Measurements from ENCODE around the gene SNRPD2.
"Not testable (repeated sequence)": the region's sequence is repeated elsewhere in the genome, so short reads cannot be mapped to it uniquely, and the experiment has no call there.

The SNRPD2 gene

GRCh38 chr19:45701676-45702075 lies 9.9 kb upstream of the SNRPD2 start:
- DNase-seq, result no peak

GRCh38 chr19:45693106-45693788 lies 1.5 kb upstream of the SNRPD2 start:
- peak; percentile 52 for DNase-seq

DNA sequence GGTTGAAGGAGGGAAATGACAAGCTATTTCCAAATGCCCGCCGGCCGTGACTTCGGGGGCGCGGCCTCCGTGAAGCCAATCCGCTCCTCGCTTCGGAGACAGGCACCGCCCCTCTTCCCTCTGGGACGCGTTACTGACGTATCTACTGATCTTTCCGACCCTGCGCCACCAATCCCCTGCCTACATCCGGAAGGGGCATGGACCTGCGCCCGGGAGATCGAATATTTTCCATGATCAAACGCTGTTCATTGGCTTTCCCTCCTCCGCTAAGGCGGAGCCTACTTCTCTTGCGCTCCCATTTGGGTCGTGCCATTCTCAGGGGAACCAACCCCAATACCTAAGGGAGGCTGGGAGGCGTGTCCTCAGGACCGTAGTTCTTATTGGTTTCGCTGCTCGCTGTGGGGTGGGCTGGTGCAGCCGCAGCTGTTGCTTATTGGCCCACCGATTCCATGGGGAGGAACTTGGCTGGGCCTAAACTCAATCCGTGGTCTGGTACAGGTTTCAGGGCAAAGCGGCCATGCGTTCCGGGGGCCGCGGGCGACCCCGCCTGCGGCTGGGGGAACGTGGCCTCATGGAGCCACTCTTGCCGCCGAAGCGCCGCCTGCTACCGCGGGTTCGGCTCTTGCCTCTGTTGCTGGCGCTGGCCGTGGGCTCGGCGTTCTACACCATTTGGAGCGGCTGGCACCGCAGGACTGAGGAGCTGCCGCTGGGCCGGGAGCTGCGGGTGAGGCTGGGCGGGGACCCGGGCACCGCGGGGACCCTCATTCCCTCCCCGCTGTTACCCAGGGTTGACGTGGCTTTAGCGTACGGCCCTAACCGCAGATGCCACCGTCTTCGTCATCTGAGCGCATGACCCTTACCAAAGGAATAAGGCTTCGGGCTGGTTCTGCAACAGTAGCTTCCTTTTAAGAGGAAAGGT lies 693 bp upstream of the SNRPD2 start, which contains the start of gene QPCTL:
Gene QPCTL, plus strand, starts transcription at position 480 of the 919 bp plus-strand sequence. Its CDS starts 38 bp downstream, at position 518.
- peak; percentile 98 for DNase-seq

DNA sequence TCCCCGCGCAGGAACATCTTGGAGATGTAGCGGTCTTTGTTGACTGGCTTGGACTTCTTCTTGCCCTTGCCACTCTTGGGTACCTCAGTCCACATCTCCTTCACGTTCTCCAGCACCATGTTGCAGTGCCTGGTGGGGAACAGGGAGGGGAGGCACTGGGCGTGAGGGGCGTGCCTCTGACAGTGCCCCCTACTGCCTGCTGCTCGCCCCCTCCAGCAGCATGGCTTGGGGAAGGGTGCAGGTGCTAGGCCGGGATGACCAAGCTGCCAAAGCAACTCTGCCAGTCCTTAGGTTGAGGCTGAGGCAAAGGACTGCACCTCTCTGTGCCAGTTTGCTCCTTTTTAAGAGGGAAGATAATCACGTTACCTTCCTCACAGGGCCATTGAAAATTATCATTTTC lies 4.2 kb downstream of the SNRPD2 start:
- DNase-seq, result no peak

- DNase-seq, result not testable (repeated sequence)
These were observed 6.7 kb downstream of the SNRPD2 start for GRCh38 chr19:45685045-45685444.

GRCh38 chr19:45682908-45683307 lies 8.8 kb downstream of the SNRPD2 start:
- DNase-seq, result no peak

GRCh38 chr19:45682117-45682516 lies 9.6 kb downstream of the SNRPD2 start:
- DNase-seq, result no peak

GRCh38 chr19:45681391-45682015 lies 10.2 kb downstream of the SNRPD2 start:
- peak; percentile 78 for DNase-seq

GRCh38 chr19:45677351-45678230 lies 14.2 kb downstream of the SNRPD2 start:
- DNase-seq, result peak; percentile 25

- no peak for DNase-seq
These were observed 14.9 kb downstream of the SNRPD2 start for GRCh38 chr19:45676851-45677263.

GRCh38 chr19:45674946-45675345 lies 16.8 kb downstream of the SNRPD2 start:
- DNase-seq, result no peak

DNA sequence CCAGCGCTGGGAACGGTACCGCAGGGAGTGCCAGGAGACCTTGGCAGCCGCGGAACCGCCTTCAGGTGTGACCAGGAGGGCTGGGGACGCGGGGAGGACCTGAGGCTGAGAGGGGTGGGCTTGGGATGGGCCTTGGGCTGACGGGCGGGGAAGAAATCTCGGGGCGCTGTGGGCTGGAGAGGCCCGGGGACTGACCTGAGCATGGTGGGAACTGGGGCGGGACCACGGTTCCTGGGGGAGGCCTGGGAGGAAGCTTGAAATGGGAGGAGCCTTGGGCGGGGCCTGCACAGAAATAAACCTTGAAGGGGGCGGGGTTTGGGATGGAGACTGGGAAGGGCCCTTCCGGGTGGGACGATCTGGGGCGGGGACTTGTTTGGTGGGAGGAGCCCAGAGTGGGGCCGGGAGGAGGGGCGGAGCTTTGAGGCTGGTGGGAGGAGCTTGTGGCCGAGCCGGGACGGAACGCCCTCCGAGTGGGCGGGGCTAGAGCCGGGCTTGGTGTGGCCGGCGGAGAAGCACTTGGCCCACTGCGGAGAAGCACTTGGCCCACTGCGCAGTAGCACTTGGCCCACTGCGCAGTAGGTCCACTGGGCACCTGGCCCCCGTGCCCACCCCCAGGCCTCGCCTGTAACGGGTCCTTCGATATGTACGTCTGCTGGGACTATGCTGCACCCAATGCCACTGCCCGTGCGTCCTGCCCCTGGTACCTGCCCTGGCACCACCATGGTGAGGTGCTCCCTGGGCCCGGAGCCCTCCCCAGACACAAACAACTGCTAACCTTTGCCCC lies 20.9 kb downstream of the SNRPD2 start:
- DNase-seq, result peak; percentile 63

DNA sequence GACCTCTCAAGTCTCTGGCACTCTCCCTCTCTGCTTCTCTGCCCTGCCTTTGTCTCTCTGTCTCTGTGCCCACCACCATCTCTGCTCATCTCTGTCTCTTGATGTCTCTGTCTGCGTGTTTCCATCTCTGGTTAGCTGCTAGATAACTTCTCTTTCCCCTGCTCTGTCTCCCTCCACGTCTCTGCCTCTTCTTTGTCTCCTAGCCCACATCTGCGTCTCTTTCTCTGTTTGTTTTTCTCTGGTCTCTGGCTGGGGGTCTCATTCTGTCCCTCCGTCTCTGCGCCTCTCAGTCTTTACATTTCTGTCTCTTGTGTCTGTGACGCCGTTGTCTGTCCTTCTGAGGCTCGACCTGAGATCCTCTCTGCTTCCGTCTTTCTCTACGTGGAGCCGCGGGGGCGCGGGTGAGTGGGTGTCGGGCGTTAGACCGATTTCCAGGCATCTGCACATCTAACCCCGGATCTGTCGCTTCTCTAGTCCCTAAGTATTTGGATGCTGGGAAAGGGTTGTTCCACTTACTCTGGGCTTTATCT lies 23.3 kb downstream of the SNRPD2 start:
- DNase-seq, result no peak

- DNase-seq, result no peak
These were observed 24.0 kb downstream of the SNRPD2 start, which contains the start of gene GIPR for GRCh38 chr19:45667620-45668341. GIPR (plus strand) TSS chr19:45668221; CDS start chr19:45669521, 1,300 bp downstream.

DNA sequence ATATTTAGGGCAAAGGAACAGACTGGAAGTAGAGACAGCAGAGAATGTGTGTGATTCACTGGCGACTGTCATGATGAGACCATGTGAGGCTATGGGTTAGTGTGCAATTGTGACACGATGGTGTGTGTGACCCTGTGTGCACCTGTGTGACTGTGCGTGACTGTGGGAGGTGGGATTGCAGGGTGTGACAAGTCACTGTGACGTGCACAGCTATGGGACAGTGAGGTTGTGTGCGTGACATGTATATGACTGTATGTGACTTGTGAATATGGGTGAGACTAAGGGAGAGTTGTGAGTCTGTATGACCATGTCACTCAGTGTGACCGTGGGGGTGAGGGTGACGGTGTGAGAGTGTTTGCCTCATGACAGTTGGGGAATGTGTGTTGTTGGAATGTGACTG lies 27.2 kb downstream of the SNRPD2 start:
- DNase-seq, result no peak

GRCh38 chr19:45663800-45664199 lies 28.0 kb downstream of the SNRPD2 start:
- DNase-seq, result no peak

GRCh38 chr19:45660636-45661035 lies 31.1 kb downstream of the SNRPD2 start:
- no peak for DNase-seq

- no peak for DNase-seq
These were observed 32.5 kb downstream of the SNRPD2 start for GRCh38 chr19:45659096-45659729.

DNA sequence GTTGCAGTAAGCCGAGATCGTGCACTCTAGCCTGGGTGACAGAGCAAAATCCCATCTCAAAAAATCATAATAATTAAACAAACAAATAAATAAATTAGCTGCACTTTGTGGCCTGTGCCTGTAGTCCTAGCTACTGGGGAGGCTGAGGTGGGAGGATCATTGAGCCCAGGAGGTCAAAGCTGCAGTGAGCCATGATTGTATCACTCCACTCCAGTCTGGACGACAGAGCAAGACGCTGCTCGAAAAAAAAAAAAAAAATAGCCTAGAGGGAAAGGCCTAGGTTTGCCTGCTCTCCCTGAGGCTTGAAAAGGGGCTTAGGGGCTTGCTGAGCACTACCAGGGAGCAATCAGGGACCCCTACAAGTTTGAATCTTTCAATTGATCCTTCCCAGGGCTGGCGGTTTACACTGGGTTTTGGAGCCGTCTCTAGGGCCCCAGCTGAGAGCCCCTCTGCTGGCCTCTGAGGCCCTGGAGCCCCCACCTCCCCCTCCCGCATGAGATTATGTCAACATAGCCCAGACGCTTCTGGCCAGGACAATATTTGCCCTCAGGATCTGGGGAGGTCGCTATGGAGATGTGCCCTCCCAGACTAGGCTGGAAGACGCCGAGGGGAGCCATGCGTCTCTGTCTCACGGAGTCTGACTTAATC lies 34.1 kb downstream of the SNRPD2 start:
- DNase-seq, result no peak

Data from midbrain (tissue), 1 donor.